OCI-LY1 (cell line): ENCODE results near the gene PDS5A.

Source experiments
- H2AFZ ChIP-seq: fragments of 200-600 bp; sonication (generic), shearing (Covaris generic); 2 replicates; pipeline ENCODE4 v1.6.0; 2014; ENCODE audit warnings: antibody characterized with exemption, mild to moderate bottlenecking, low read length
- H3F3A ChIP-seq: fragments of 200-600 bp; sonication (generic), shearing (Covaris generic); 2 replicates; pipeline ENCODE4 v1.6.0; 2014; ENCODE audit warnings: mild to moderate bottlenecking, antibody characterized with exemption, low read length, moderate library complexity; ENCODE audit not compliant: insufficient read depth
- H3K27ac ChIP-seq: fragments of 200-600 bp; sonication (generic); 2 replicates; pipeline ENCODE4 v1.5.1; 2014; ENCODE audit warnings: low read length, mixed run types, mild to moderate bottlenecking, low read depth; ENCODE audit not compliant: poor library complexity, severe bottlenecking
- H3K27me3 ChIP-seq: fragments of 200-600 bp; sonication (generic); 2 replicates; pipeline ENCODE4 v1.6.0; 2014; ENCODE audit warnings: antibody characterized with exemption, mild to moderate bottlenecking, low read length, moderate library complexity; ENCODE audit not compliant: insufficient read depth
- H3K36me3 ChIP-seq: fragments of 200-600 bp; sonication (generic); 2 replicates; pipeline ENCODE4 v1.6.1; 2014; ENCODE audit warnings: mild to moderate bottlenecking, antibody characterized with exemption, low read length, moderate library complexity, mixed read lengths; ENCODE audit not compliant: insufficient read depth
- H3K4me1 ChIP-seq: fragments of 200-600 bp; sonication (generic); 2 replicates; pipeline ENCODE4 v1.5.1; 2014; ENCODE audit warnings: mild to moderate bottlenecking, low read length, moderate library complexity; ENCODE audit not compliant: insufficient read depth, severe bottlenecking
- H3K4me2 ChIP-seq: fragments of 200-600 bp; sonication (generic), shearing (Covaris generic); 2 replicates; pipeline ENCODE4 v1.6.1; 2014; ENCODE audit warnings: low read length
- H3K4me3 ChIP-seq: fragments of 200-600 bp; sonication (generic); 2 replicates; pipeline ENCODE4 v1.5.1; 2014; ENCODE audit warnings: low read length, low read depth, mild to moderate bottlenecking, mixed read lengths; ENCODE audit not compliant: poor library complexity, severe bottlenecking
- H3K79me2 ChIP-seq: fragments of 200-600 bp; shearing (Covaris generic); 2 replicates; pipeline ENCODE4 v1.6.1; 2016; ENCODE audit warnings: mixed run types, low read length, mixed read lengths; ENCODE audit not compliant: insufficient read depth
- H3K9ac ChIP-seq: fragments of 200-600 bp; sonication (generic), shearing (Covaris generic); 2 replicates; pipeline ENCODE4 v1.6.1; 2014; ENCODE audit warnings: mild to moderate bottlenecking, low read length, mixed read lengths
- H3K9me2 ChIP-seq: fragments of 200-600 bp; sonication (generic), shearing (Covaris generic); 2 replicates; pipeline ENCODE4 v1.6.1; 2014; ENCODE audit warnings: low read depth, mild to moderate bottlenecking, low read length, mixed read lengths
- H3K9me3 ChIP-seq: fragments of 200-600 bp; shearing (Covaris generic); 2 replicates; pipeline ENCODE4 v1.6.1; 2014; ENCODE audit warnings: low read length, mixed read lengths
- H4K20me1 ChIP-seq: fragments of 200-600 bp; sonication (generic), shearing (Covaris generic); 2 replicates; pipeline ENCODE4 v1.6.0; 2016; ENCODE audit warnings: mild to moderate bottlenecking, low read length; ENCODE audit not compliant: insufficient read depth
- CTCF ChIP-seq: fragments of 200-600 bp; sonication (generic), shearing (Covaris generic); IDR thresholded peaks from 2 replicates; pipeline ENCODE4 v1.5.1; 2017; ENCODE audit warnings: mild to moderate bottlenecking, antibody characterized with exemption, low read length, moderate library complexity, mixed read lengths
- EZH2 ChIP-seq: fragments of 200-600 bp; sonication (generic), shearing (Covaris generic); IDR thresholded peaks from 2 replicates; pipeline ENCODE4 v1.8.0; 2017; ENCODE audit warnings: borderline replicate concordance, mixed run types, mild to moderate bottlenecking, antibody characterized with exemption, low read length, moderate library complexity, mixed read lengths

The PDS5A gene

GRCh38 chr4:40000711-40001110 lies 23.0 kb upstream of the PDS5A start:
- H3K4me1 ChIP-seq = peaks cover 5% of the 10 kb centered on the region
- no peak overlapping the region for H3K4me3 ChIP-seq
- 0 out of 2 replicates have a peak overlapping the region, but pooled peaks have one; percentile 75 for H2AFZ ChIP-seq
- H3K27me3 ChIP-seq = no peaks in the 10 kb centered on the region
- H3K27ac ChIP-seq = no peak overlapping the region
- no peak overlapping the region for H3K4me2 ChIP-seq
- no peaks in the 10 kb centered on the region for H3F3A ChIP-seq
- H3K79me2 ChIP-seq = no peaks in the 10 kb centered on the region
- H3K9me2 ChIP-seq = no peaks in the 10 kb centered on the region
- H4K20me1 ChIP-seq = no peaks in the 10 kb centered on the region
- no peaks in the 10 kb centered on the region for H3K36me3 ChIP-seq
- H3K9ac ChIP-seq = no peak overlapping the region
- no peaks in the 10 kb centered on the region for H3K9me3 ChIP-seq
- TF ChIP-seq EZH2 (no peak), CTCF (no peak)

GRCh38 chr4:39998659-39999345 lies 21.1 kb upstream of the PDS5A start:
- Histone ChIP-seq H3K9me2 (no peaks in the 10 kb centered on the region), H3K9me3 (no peaks in the 10 kb centered on the region), H3K27me3 (no peaks in the 10 kb centered on the region), H4K20me1 (no peaks in the 10 kb centered on the region), H3K79me2 (no peaks in the 10 kb centered on the region), H3K9ac (no peak overlapping the region), H3K4me1 (peaks cover 5% of the 10 kb centered on the region), H3K4me2 (no peak overlapping the region), H3K27ac (no peak overlapping the region), H3F3A (no peaks in the 10 kb centered on the region), H3K36me3 (no peaks in the 10 kb centered on the region), H2AFZ (no peak overlapping the region), H3K4me3 (no peak overlapping the region)
- TF ChIP-seq EZH2 (no peak), CTCF (no peak)

- Histone ChIP-seq H3K27me3 (no peaks in the 10 kb centered on the region), H3K4me3 (no peak overlapping the region), H2AFZ (no peak overlapping the region), H3F3A (no peaks in the 10 kb centered on the region), H3K9me2 (no peaks in the 10 kb centered on the region), H3K27ac (no peak overlapping the region), H3K79me2 (no peaks in the 10 kb centered on the region), H4K20me1 (no peaks in the 10 kb centered on the region), H3K9ac (no peak overlapping the region), H3K4me1 (peaks cover 5% of the 10 kb centered on the region), H3K4me2 (no peak overlapping the region), H3K9me3 (no peaks in the 10 kb centered on the region), H3K36me3 (no peaks in the 10 kb centered on the region)
- no peak for TF ChIP-seq CTCF
- no peak for TF ChIP-seq EZH2
Measured at GRCh38 chr4:39996811-39997210, 19.1 kb upstream of the PDS5A start.
